Retinal pigment epithelial cell (primary cell): ENCODE results near the gene CD99L2.
A peak's percentile ranks its signal among the peaks of the same experiment; 100 is the strongest.

Source experiments
- DNase-seq: peaks from one replicate; pipeline ENCODE4 v3.0.0-alpha.2; 2010; ENCODE audit warnings: low read depth
- H3K4me3 ChIP-seq: 2 replicates; pipeline ENCODE4 v1.5.1; 2011; ENCODE audit warnings: mild to moderate bottlenecking, low read length, control low read depth, moderate library complexity
- TF ChIP-seq, protein P1 (sequence below): conservative IDR thresholded peaks from 2 replicates; pipeline ENCODE4 v1.5.1; 2011; ENCODE audit warnings: low read depth, low read length, control low read depth, inconsistent platforms

Gene CD99L2

DNA sequence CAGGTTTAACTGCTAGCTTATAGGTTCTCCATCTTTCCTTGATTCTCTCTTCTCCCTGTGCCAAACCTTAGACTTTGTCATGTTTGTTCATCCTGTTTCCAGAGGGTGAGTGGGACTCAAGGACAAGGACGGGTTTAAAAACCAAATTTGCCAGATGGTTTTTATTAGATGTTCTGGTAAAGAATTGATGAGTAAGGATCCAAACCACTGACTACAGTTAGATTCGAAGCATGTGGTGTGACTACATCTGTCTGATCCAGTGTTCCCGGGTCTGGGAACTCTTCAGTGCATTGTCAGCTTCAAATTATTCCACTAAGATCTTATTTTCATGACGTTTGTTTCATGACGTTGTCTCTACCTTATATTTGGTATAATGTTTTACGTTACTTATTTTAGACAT lies 167.7 kb downstream of the CD99L2 start:
- no peak overlapping the region for H3K4me3 ChIP-seq
- DNase-seq, result no peak
- TF ChIP-seq, protein P1, sequence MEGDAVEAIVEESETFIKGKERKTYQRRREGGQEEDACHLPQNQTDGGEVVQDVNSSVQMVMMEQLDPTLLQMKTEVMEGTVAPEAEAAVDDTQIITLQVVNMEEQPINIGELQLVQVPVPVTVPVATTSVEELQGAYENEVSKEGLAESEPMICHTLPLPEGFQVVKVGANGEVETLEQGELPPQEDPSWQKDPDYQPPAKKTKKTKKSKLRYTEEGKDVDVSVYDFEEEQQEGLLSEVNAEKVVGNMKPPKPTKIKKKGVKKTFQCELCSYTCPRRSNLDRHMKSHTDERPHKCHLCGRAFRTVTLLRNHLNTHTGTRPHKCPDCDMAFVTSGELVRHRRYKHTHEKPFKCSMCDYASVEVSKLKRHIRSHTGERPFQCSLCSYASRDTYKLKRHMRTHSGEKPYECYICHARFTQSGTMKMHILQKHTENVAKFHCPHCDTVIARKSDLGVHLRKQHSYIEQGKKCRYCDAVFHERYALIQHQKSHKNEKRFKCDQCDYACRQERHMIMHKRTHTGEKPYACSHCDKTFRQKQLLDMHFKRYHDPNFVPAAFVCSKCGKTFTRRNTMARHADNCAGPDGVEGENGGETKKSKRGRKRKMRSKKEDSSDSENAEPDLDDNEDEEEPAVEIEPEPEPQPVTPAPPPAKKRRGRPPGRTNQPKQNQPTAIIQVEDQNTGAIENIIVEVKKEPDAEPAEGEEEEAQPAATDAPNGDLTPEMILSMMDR, result no peak

DNA sequence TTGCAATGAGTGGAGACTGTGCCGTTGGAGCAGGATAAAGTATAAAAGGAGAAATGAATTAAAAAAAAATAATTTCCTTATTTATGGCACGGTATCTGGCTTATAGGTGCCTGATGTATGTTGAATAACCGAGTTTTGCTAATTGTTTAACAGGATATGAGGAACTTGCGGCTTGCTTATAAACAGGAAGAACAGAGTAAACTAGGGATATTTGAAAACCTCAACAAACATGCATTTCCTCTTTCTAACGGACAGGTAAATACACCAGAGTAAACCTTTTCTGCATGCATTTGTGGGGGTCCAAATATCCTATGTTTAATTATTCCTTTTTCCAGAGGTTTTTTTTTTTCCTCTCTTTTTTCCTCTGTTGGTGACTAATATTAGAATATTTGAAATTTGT lies 168.5 kb downstream of the CD99L2 start:
- TF ChIP-seq, protein P1, result no peak
- DNase-seq, result no peak
- H3K4me3 ChIP-seq, result no peak overlapping the region

DNA sequence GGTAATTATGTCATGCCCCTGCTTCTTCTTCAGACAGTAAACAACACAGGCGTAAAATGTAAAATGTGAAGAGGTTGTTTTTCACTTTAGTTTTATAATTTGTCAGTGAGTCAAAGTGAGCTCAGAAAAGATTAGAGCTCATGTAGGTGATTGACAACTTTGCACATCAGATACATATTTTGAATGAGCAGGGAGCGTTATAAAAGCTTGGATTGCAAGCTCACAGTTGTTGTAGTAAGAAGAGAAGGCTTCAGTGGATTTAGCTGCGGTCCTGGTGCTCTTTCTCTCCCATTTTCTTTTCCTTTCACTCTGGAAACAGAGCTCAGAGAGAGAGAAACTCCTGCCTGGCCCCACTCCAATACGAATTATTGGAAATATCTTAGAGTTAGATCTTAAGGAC lies 178.8 kb downstream of the CD99L2 start:
- TF ChIP-seq, protein P1, result no peak
- DNase-seq, result peak; percentile 56

More for the DNA sequence above, 178.8 kb downstream of the CD99L2 start:
- H3K4me3 ChIP-seq, result no peak overlapping the region
